OCI-LY7 (cell line): ENCODE measurements around the gene GFAP. TPM values are rescaled to one million over a fixed set of nuclear protein-coding genes. Genes with fewer than 3 reads are reported as not detected.

ENCODE experiments used
- BruUV-seq: library from RNA; stranded (reverse); fragments of 400-500 nt; replicated peaks from 2 replicates; lab custom pipeline; 2021; lab: Mats Ljungman, UMichigan
- CTCF ChIA-PET: fragments of 300-600 bp; sonication (Branson Sonifier 250); formaldehyde crosslinking; loops from one replicate; lab custom pipeline; 2022; ENCODE audit warnings: antibody characterized with exemption; ENCODE audit not compliant: unreplicated experiment; lab: Charles Lee
- POLR2A ChIA-PET: fragments of 300-600 bp; sonication (Branson Sonifier 250); formaldehyde crosslinking; loops from one replicate; lab custom pipeline; 2022; ENCODE audit warnings: antibody characterized with exemption; lab: Charles Lee
- DNase-seq: peaks from one replicate; pipeline ENCODE4 v3.0.0-alpha.2; 2015; ENCODE audit warnings: low spot score
- H2AFZ ChIP-seq: fragments of 200-600 bp; sonication (generic), shearing (Covaris generic); 2 replicates; pipeline ENCODE4 v1.6.1; 2014; ENCODE audit warnings: mild to moderate bottlenecking, antibody characterized with exemption, low read length, moderate library complexity
- H3K27ac ChIP-seq: fragments of 200-600 bp; sonication (generic); 2 replicates; pipeline ENCODE4 v1.5.1; 2014; ENCODE audit warnings: mixed run types, low read depth, mild to moderate bottlenecking, moderate library complexity, low read length, inconsistent platforms; ENCODE audit not compliant: poor library complexity, severe bottlenecking
- H3K36me3 ChIP-seq: fragments of 200-600 bp; sonication (generic); 2 replicates; pipeline ENCODE4 v1.6.1; 2014; ENCODE audit warnings: mild to moderate bottlenecking, antibody characterized with exemption, low read length, moderate library complexity, mixed read lengths; ENCODE audit not compliant: insufficient read depth
- H3K4me1 ChIP-seq: fragments of 200-600 bp; sonication (generic); 2 replicates; pipeline ENCODE4 v1.5.1; 2014; ENCODE audit warnings: mild to moderate bottlenecking, low read length; ENCODE audit not compliant: insufficient read depth, poor library complexity, severe bottlenecking
- H3K4me2 ChIP-seq: fragments of 200-600 bp; sonication (generic); 2 replicates; pipeline ENCODE4 v1.6.1; 2014; ENCODE audit warnings: mild to moderate bottlenecking, low read length
- H3K4me3 ChIP-seq: fragments of 200-600 bp; sonication (generic); 2 replicates; pipeline ENCODE4 v1.5.1; 2014; ENCODE audit warnings: mild to moderate bottlenecking, low read depth, low read length; ENCODE audit not compliant: poor library complexity, severe bottlenecking
- H3K79me2 ChIP-seq: fragments of 200-600 bp; sonication (generic); 2 replicates; pipeline ENCODE4 v1.6.1; 2016; ENCODE audit warnings: low read depth, mild to moderate bottlenecking, low read length, moderate library complexity, mixed read lengths; ENCODE audit not compliant: insufficient read depth
- H3K9me2 ChIP-seq: fragments of 200-600 bp; sonication (generic); 2 replicates; pipeline ENCODE4 v1.6.1; 2016; ENCODE audit warnings: mild to moderate bottlenecking, low read length, mixed read lengths; ENCODE audit not compliant: insufficient read depth
- H3K9me3 ChIP-seq: fragments of 200-600 bp; sonication (generic); 2 replicates; pipeline ENCODE4 v1.6.1; 2014; ENCODE audit warnings: mild to moderate bottlenecking, mixed run types, low read length, mixed read lengths
- H4K20me1 ChIP-seq: fragments of 200-600 bp; sonication (generic); 2 replicates; pipeline ENCODE4 v1.6.1; 2014; ENCODE audit warnings: mild to moderate bottlenecking, antibody characterized with exemption, low read length, moderate library complexity, mixed read lengths; ENCODE audit not compliant: insufficient read depth
- CTCF ChIP-seq: fragments of 200-600 bp; sonication (generic); conservative IDR thresholded peaks from 2 replicates; pipeline ENCODE4 v1.5.1; 2014; ENCODE audit warnings: mild to moderate bottlenecking, antibody characterized with exemption, low read length, moderate library complexity, mixed read lengths
- EZH2phosphoT487 ChIP-seq: fragments of 200-600 bp; sonication (generic); IDR thresholded peaks from 2 replicates; pipeline ENCODE4 v1.6.1; 2018; ENCODE audit warnings: low read depth, borderline replicate concordance, mild to moderate bottlenecking, mixed run types, antibody characterized with exemption, low read length, moderate library complexity, mixed read lengths
- intact Hi-C: fragments of 100-400 bp; cut with micrococcal nuclease; formaldehyde crosslinking; loops from one replicate; pipeline ENCODE4 v1.10.0; 2022; ENCODE audit not compliant: unreplicated experiment
- total RNA-seq, 2 experiments: library from RNA; depleted of rRNA in 1 of 2; stranded (reverse); fragments of >200 nt in 1 of 2; shearing (Covaris generic) in 1 of 2; gene quantifications; 2 replicates each; pipeline ENCODE4 v1.2.3, GENCODE V29; 2014 to 2022

The GFAP gene
- total RNA-seq, 2 experiments from 2014 or later = not detected

GRCh38 chr17:44955674-44956425 lies 40.5 kb upstream of the GFAP start:
- BruUV-seq = no TSS peak
- intact Hi-C loops = no loop called here
- Histone ChIP-seq H2AFZ (no peak overlapping the region), H3K4me3 (no peak overlapping the region), H3K27ac (no peak overlapping the region), H3K4me1 (no peaks in the 10 kb centered on the region), H3K36me3 (no peaks in the 10 kb centered on the region), H4K20me1 (no peaks in the 10 kb centered on the region), H3K4me2 (no peak overlapping the region), H3K9me2 (no peaks in the 10 kb centered on the region), H3K9me3 (no peaks in the 10 kb centered on the region), H3K79me2 (no peaks in the 10 kb centered on the region)
- no peak for DNase-seq
- TF ChIP-seq EZH2phosphoT487 (no peak), CTCF (no peak)
- ChIA-PET POLR2A (interaction anchor here (0.6 to 0.9 kb wide), 3 partner anchors 9 to 25 kb away, joined by 3 to 4 read pairs (median 4); no protein-coding TSS in a partner anchor), CTCF (no interaction called here)

GRCh38 chr17:44952946-44953475 lies 37.7 kb upstream of the GFAP start:
- H3K9me2 ChIP-seq = no peaks in the 10 kb centered on the region
- ChIA-PET POLR2A (no interaction called here), CTCF (no interaction called here)
- H3K9me3 ChIP-seq = no peaks in the 10 kb centered on the region
- H3K27ac ChIP-seq = no peak overlapping the region
- TF ChIP-seq EZH2phosphoT487 (no peak), CTCF (no peak)
- no TSS peak for BruUV-seq
- H3K36me3 ChIP-seq = no peaks in the 10 kb centered on the region
- no peak overlapping the region for H3K4me3 ChIP-seq
- no peak for DNase-seq
- H2AFZ ChIP-seq = no peak overlapping the region
- no peaks in the 10 kb centered on the region for H3K79me2 ChIP-seq
- intact Hi-C loops = no loop called here
- peaks cover 4% of the 10 kb centered on the region for H3K4me1 ChIP-seq
- no peak overlapping the region for H3K4me2 ChIP-seq
- H4K20me1 ChIP-seq = no peaks in the 10 kb centered on the region

GRCh38 chr17:44948315-44948795 lies 33.1 kb upstream of the GFAP start:
- CTCF ChIA-PET = no interaction called here
- Histone ChIP-seq H3K4me3 (peak overlapping the region; percentile 82), H4K20me1 (no peaks in the 10 kb centered on the region), H3K4me1 (peaks cover 25% of the 10 kb centered on the region), H3K79me2 (peaks cover 41% of the 10 kb centered on the region), H3K4me2 (peak overlapping the region; percentile 72), H3K9me3 (no peaks in the 10 kb centered on the region), H2AFZ (peak overlapping the region; percentile 47; the same call in 1 of the 2 replicates), H3K36me3 (peaks cover 34% of the 10 kb centered on the region), H3K9me2 (no peaks in the 10 kb centered on the region), H3K27ac (peak overlapping the region; percentile 77)
- TF ChIP-seq CTCF (no peak), EZH2phosphoT487 (no peak)
- intact Hi-C loops = no loop called here
- POLR2A ChIA-PET = no interaction called here
- no peak for DNase-seq
- no TSS peak for BruUV-seq
